Stimulated activated CD8-positive, alpha-beta memory T cell treated with anti-CD3 and anti-CD28 coated beads, Interleukin-4, amount 100 ng/mL, for 4 hours (primary cell): ENCODE results near the gene CGNL1.

Experiments
- DNase-seq, 2 donors: peaks; one replicate each; pipeline ENCODE4 v3.0.0-alpha.2; 2020; ENCODE audit warnings: low read depth in 2 of 2, low spot score in 1 of 2

The CGNL1 gene

GRCh38 chr15:57348081-57348480 lies 28.2 kb upstream of the CGNL1 start:
- DNase-seq = no peak

- DNase-seq = no peak
Observed at GRCh38 chr15:57352535-57353316, 23.6 kb upstream of the CGNL1 start.

GRCh38 chr15:57353317-57353804 lies 22.9 kb upstream of the CGNL1 start:
- no peak for DNase-seq

GRCh38 chr15:57354436-57355123 lies 21.7 kb upstream of the CGNL1 start:
- DNase-seq = no peak

DNA sequence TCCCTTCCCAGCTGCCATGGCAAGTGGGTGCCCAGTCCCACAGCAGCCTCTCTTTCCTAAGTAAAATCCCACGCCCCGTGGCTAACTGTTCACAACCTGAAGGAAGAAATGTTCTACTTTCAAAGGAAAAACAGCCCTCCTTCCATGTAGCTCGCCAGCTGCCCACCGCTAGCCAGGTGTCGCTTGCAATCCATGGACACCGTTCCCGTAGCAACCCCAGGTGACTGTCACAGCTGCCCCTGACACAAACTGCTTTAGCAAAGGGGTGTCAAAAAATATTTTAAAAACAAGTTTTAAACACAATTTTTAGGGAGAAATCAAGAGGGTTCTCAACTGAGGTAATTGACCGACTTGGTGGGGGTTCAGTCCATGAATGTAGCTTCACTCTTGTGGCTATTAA lies 21.0 kb upstream of the CGNL1 start:
- DNase-seq = no peak

GRCh38 chr15:57356178-57356577 lies 20.1 kb upstream of the CGNL1 start:
- DNase-seq = no peak

GRCh38 chr15:57356636-57357035 lies 19.7 kb upstream of the CGNL1 start:
- DNase-seq = no peak

DNA sequence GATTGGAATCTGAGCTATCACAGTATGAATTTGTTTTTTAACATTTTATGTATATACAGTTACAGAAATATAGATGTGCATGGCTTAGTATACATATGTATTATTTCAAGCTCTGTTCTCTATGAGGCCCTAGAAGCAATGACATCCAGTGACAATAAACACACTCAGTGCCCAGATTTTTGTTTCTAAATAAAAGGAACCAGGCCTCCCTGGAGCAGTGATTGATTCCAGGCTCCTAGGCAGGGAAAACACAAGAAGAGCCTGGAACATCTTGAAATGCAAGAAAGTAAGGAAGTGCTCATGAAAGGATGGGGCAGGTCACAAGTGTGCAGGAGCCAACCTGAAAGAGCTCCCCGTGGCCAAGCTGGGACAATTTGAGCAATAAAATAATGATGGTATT lies 18.5 kb upstream of the CGNL1 start:
- DNase-seq = no peak

DNA sequence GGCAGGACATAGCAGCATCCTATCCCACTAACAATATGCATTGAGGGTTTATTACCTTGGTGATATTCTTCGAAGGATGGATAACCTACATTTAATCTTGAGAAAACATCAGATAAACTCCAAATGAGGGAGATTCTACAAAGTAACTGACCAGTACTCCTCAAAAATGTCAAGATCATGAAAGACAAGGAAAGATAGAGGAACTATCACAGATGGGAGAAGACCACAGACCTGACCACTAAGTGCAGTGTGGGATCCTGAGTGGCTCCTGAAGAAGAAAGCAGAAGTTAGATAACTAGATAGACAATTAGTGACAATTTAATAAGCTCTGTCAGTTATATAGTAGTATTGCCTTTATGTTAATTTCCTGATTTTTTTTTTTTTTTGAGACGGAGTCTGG lies 17.7 kb upstream of the CGNL1 start:
- DNase-seq = no peak

DNA sequence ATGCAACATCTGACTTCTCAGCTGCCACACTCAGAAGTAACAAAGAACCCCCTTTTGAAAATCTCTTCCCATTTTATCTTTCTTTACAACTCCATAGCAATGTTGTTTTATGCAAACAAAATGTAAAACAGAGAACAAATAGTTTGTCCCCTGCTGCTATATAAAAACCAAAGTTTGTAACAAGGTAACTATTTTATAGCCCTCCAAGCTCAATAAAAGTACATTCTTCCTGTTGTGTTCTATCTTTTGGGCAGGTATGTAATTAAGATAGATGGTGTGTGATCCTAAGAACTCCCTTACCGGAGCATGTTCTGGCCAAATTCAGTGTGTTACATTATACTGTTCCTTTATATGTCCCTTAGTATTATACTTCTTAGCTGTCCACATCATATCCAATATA lies 12.6 kb upstream of the CGNL1 start:
- no peak for DNase-seq

- no peak for DNase-seq
Observed at GRCh38 chr15:57364282-57365007, 11.9 kb upstream of the CGNL1 start.

DNA sequence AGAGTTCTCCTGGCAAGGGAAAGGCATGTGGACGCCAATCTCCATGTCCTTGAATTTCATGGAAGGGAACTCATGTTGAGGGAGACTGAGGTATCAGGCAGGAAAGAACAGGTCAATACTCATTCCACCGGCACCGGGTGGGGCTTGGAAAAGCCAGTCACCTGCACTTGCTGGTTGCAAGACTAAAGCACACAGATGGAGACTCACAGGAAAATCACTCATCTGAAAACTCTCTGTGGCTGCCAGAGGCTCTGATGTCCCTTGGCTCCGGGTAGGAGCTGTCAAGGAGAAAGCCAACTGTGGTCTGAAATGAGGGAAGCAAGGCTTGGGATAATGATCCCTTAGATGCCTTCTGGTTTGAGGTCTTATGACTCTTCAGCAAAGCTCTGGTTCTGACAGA lies 8.7 kb upstream of the CGNL1 start:
- no peak for DNase-seq

GRCh38 chr15:57370929-57371328 lies 5.4 kb upstream of the CGNL1 start:
- no peak for DNase-seq

DNA sequence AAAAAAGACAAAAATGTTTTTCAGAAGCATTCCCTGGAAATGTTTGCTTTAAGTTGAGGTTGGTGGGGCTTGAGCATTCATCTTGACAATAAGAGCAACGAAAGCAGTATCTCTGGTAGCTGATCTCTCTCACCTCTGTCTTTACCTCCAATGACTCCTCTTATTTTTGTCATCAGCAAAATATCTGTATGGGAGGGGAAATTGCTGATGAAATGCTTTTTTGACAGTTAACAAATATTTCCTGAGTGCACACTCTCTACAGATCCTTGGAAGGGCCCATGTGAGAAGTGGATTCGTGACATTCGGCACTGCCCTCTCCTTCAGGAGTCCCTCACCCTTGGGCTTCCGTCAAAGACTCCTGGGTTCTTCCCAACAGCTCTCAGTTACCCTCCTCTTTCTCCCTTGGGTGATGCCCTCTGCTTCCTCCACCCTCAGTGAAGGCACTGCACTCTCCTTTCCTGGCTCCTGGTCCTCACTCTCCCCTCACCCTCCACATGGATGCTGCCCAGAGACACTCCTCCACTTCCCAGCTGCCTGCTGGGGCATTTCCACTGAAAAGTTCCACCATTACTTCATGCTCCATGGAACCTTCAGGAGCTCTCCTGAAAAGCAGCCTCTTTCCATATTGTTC lies 2.9 kb upstream of the CGNL1 start:
- no peak for DNase-seq

- DNase-seq = no peak
Observed at GRCh38 chr15:57373882-57374276, 2.4 kb upstream of the CGNL1 start.

DNA sequence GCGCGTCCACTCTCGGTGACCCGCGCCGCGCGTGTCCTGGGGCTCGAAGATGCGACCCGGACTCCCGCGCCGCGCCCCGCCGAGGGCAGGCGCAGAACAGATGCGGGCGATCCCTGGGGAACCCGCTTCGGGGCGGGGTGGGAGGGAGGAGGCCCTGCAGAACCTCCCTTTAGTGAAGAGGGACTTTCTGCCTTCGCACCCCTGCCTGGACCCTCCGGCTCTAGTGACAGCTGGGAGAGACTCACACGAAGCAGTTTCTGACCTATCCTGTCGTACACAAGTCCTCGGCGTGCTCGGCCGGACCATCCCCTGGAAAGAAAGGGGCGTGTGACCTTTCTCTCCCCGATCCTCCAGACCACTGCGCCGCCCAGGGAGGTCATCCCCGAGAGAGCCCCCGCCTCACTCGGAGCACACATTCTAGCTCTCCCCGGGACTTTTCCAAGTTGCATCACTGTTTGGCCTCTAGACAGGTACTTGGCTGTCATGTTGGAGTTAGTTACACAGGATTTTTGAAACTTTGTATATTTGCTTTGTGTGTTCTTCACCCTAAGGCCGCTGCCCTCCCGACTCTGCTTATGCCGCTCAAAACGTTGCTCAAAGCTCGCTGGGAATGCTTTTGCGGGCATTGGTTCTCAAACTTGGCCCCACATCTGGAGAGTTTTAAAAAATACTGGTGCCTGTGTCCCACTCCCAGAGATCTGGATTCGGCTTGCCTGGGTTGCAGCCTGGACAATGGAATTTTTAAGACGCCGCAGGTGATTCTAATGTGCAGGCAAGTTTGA lies 582 bp downstream of the CGNL1 start:
- DNase-seq = no peak

GRCh38 chr15:57377478-57377847 lies 1.2 kb downstream of the CGNL1 start:
- DNase-seq = no peak

DNA sequence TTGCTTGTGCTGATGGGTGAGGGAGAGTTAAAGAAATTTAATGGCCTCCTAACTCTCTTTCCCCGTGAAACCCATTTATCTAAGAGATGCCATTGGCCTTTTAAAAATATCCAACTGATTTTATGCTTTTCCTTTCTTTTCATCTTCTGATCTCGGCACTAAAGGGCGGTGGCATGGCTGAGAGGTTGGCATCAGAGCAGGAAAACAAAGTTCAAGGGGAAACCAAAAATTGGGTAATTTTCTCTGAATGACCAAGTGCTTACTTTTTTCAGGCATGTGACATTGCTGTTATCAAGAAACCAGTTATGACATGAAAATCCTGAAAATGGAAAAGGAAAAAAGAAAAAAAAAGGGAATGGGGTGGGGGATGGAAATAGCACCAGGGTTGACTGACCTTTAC lies 3.2 kb downstream of the CGNL1 start:
- DNase-seq = no peak

DNA sequence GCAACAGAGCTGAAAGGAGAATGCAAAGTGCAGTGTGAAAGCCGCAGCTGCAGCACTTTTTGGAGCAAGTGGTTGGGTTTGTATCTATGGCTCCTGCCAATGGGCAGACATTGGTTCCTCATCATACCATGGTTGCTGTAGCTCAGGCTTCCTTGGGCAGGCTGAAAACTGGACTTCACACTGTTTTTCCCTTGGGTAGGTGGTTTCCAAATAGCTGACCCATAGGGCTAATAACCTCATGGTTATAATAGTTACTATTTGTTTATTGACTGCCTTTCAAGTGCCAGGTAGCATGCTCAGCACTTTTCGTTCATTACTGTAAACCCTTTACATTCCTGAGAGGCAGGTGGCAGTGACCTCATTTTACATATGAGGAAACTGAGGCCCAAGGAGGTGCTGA lies 4.5 kb downstream of the CGNL1 start:
- no peak for DNase-seq

DNA sequence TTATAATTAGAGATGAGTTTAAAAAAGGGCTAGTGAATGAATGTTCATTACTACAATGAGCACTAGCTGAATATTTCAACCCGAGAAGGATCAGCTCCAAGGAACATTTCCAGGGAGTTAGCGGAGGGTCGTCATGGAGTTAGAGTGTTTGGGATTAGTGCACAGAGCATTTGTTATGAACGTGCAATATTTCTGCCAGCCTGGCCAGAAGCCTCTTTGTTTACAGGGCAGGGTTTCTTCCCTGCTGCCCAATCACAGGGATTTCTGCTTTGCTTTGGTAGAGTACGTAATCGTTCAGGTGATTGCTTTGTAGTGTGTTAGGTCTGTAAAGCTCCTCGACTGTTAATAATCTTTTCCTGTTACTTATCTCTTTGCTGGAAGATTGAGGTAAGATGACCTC lies 5.9 kb downstream of the CGNL1 start:
- no peak for DNase-seq

- no peak for DNase-seq
Observed at GRCh38 chr15:57382969-57383368, 6.7 kb downstream of the CGNL1 start.
